TTC549 (cell line): ENCODE results near the gene STARD7.

Source experiments
- FAIRE-seq: peaks from 2 replicates; lab custom pipeline; 2012; peaks lifted over from hg19 to GRCh38; lab: Jason Lieb, UNC

Gene STARD7

DNA sequence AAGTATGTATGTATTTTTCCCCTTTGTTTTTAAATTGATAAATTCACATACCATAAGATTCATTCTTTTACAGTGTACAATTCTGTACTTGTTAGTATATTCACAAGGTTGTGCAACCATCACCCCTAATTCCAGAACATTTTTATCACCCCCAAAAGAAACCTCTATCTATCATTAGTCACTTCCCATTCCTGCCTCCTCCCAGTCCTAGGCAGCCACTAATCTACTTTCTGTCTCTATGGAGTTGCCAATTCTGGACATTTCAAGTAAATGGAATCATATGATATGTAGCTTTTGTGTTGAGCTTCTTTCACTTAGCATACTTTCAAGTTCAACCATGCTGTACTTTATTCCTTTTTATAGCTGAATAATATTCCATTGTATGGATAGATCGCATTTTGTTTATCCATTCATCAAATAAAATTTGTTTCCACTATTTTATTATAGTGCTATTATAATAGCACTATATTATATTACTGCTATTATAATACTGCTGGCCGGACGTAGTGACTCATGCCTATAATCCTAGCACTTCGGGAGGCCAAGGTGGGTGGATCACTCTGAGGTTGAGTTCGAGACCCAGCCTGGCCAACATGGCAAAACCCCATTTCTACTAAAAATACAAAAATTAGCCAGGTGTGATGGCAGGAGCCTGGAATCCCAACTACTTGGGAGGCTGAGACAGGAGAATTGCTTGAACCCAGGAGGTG is 10.9 kb downstream of the STARD7 start:
- no peak for FAIRE-seq

GRCh38 chr2:96195410-96196066 is 13.1 kb downstream of the STARD7 start:
- no peak for FAIRE-seq

GRCh38 chr2:96191937-96192670 is 16.5 kb downstream of the STARD7 start:
- FAIRE-seq = no peak

GRCh38 chr2:96188821-96189526 is 19.7 kb downstream of the STARD7 start:
- FAIRE-seq = no peak

GRCh38 chr2:96186562-96186961 is 22.1 kb downstream of the STARD7 start:
- FAIRE-seq = no peak

DNA sequence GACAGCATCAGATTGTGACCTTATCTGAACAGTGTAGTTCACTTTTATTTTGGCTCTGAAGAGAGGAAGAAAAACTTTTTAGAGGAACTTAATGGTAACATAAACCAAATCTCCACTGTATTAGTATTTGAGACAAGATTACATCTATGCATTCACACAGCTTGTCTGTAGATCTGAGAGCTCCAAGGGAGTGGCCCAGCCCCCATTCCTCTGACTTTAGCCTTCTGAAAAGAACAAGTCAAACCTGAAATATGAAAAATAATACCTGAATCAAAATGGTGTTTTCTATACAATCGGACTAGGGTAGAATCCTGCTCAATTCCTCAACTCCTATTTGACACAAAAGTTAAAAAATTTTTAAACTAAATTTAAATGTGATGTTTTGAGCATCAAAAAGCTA is 23.1 kb downstream of the STARD7 start:
- no peak for FAIRE-seq

DNA sequence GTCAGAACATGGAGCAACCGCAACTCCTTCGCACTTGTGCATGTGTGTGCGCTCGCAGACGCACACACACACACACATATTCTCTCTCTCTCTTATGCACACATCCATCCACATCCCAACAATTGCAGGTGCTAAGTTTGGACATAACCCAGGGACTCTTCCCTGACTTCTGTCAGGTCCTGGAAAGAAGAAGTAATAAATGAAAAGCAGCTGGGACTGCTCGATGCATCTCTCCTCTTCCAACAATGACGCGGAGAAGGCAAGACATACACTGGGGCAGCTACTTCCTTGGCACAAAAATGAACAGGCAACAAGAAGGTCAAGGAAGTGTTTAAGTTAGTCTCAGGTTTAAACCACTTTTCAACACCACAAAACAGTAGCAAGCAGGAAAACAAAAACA is 23.6 kb downstream of the STARD7 start:
- no peak for FAIRE-seq

GRCh38 chr2:96184188-96184587 is 24.4 kb downstream of the STARD7 start:
- no peak for FAIRE-seq

DNA sequence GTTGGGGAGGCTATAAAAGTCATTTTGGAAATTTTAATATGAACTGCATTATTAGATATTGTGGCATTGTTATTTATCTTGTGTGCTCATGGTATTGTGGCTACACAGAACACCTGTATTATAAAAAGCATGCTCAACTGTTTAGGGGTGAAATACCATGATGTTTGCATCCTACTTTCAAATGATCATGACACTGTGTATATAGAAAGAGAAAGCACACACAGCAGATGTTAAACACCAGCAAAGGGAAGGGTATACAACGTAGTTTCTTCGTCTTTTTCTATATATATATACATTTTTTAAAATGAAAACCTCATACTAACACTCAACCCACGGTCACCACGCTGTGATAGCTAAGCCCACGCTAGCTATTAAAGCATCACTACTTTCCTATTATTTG is 27.1 kb downstream of the STARD7 start:
- FAIRE-seq = no peak

- no peak for FAIRE-seq
These were observed 28.1 kb downstream of the STARD7 start for GRCh38 chr2:96180521-96180920.

DNA sequence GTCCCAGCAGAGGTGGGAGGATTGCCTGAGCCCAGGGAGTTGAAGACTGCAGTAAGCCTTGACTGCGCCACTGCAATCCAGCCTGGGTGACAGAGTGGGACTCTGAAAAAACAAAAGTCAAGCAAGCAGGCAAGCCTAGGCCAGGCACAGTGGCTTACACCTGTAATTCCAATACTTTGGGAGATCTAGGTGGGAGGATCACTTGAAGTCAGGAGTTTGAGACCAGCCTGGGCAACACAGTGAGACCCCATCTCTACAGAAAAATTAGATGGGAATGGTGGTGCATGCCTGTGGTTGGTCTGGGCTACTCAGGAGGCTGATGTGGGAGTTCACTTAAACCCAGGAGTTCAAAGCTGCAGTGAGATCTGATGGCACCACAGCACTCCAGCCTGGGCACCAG is 28.6 kb downstream of the STARD7 start:
- no peak for FAIRE-seq

DNA sequence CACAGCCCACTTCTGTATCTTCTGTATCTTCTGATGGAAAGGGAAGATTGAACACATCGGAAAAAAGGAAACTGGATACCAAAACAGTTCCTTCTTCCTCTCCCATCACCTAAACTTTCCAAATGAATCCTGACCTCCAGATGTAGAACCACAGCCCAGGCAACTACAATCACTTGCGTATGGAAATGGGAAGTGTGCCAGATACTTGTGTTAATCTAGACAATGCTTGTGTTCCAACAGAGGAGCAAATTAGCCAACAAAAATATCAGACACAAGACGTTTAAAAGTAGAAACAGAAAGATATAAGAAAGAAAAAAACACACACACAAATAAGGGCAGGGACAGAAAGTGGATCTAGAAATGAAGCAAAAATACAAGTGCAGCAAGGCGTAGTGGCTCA is 32.0 kb downstream of the STARD7 start:
- no peak for FAIRE-seq

DNA sequence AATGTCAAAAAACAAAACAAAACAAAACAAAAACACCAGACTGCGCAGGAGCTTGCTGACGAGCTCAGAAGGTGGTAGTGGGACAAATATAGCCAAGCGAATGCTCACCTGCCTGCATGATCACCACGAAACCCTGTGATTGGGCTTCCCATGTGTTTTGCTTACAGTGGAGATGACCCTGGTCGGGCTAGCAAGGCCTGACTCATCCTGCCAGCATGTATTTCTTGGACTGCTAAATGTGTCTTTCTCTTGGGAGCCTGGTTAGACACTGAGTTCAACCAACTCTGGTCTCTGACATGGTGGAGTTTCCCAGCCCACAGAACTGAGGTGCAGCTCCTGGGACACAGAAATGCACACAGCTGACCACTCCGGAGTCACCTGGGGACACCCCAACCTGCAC is 32.7 kb downstream of the STARD7 start:
- no peak for FAIRE-seq

GRCh38 chr2:96174251-96175144 is 34.1 kb downstream of the STARD7 start:
- no peak for FAIRE-seq

- no peak for FAIRE-seq
These were observed 36.8 kb downstream of the STARD7 start for GRCh38 chr2:96171831-96172230.

DNA sequence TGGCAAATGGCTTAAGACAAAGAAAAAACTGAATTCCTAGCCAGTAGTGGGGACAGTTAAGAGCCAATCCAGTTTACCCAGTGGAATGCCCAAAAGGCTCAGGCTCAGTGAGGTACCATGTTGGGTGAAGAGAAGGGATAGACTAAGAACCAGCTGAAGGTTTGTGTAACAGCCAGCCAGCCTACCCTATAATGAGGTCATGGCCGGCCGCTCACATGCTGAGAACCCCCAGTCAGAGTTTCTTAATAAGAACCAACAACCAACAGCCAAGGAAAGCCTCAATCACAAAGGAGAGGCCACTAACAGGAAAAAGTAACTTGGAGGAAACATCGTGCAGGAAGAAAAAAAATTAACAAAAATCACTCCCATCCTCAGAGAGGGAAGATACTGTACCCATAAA is 38.0 kb downstream of the STARD7 start:
- FAIRE-seq = no peak

DNA sequence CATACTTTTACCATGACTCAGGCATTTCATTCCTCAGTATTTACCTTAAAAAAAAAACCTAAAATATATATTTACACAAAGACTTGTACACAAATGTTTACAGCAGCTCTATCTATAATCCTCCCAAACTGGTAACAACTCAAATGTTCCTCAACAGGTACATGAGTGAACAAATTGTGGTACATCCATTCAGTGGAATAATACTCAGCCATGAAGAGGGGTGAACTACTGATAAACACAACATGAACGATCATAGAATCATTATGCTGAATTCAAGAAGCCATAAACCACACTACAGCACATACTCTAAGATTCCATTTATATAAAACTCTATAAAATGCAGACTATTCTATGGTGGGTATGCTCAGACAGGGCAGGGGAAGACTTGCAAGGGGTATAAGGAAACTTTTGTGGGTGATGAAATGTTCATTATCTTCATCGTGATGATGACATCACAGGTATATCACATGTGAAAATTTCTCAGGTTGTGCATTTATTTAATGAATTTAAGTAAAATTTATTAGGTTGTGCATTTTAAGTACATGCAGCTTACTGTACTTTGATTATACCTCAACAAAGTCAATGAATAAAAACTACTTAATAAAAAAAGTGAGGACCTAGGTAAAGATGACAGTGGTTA is 38.6 kb downstream of the STARD7 start:
- FAIRE-seq = no peak

- FAIRE-seq = no peak
These were observed 41.1 kb downstream of the STARD7 start for GRCh38 chr2:96167407-96168013.

- FAIRE-seq = no peak
These were observed 44.0 kb downstream of the STARD7 start for GRCh38 chr2:96164459-96165184.

DNA sequence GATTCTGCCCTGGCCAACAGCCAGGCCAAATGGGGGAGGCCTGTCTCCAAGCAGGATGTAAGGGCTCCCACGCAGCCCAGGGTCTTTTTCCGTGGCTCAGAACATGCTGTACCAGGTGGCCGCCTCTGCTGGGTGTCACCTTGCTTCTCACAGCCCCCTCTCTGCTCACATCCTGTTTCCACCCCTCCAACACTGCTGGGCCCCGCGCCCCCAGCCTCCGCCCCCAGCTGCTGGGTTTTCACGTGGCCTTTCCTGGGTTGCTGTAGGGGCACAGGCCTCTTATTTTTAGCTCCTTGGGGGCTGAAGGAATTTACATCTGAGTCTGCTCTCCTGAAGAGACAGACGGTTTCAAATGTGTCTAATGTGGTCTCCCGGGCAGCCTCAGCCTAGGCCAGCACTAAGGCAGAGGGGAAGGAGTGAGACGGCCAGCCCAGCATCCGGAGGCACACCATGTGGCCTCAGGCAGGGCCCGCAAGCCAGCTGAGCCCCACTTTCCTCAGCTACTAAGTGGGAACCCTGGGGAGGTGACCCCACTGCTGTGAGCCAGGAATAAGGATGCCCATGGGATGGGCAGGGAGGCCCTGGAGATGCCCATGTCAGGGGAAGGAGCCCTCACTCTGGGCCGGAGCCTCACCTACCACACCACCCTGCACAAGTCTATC is 44.7 kb downstream of the STARD7 start:
- no peak for FAIRE-seq
